ENCODE measurements around the gene DYNC1I1. TPM values are rescaled to one million over a fixed set of nuclear protein-coding genes. Genes with fewer than 3 reads are reported as not detected.

The DYNC1I1 gene
- total RNA-seq, 2 experiments from 2014 or later = not detected

- Mint-ChIP-seq H3K27ac (no peak overlapping the region), H3K4me1 (ENCODE audit: low read depth) (no peaks in the 10 kb centered on the region), H3K4me3 (no peak overlapping the region), H3K36me3 (ENCODE audit: low read depth) (no peaks in the 10 kb centered on the region), H3K27me3 (peaks cover 5% of the 10 kb centered on the region), H3K9me3 (no peaks in the 10 kb centered on the region)
- intact Hi-C loops (cut with micrococcal nuclease) = no loop called here
- ChIA-PET POLR2A (no interaction called here), CTCF (no interaction called here)
- DNase-seq = no peak
- TF ChIP-seq, protein P1, sequence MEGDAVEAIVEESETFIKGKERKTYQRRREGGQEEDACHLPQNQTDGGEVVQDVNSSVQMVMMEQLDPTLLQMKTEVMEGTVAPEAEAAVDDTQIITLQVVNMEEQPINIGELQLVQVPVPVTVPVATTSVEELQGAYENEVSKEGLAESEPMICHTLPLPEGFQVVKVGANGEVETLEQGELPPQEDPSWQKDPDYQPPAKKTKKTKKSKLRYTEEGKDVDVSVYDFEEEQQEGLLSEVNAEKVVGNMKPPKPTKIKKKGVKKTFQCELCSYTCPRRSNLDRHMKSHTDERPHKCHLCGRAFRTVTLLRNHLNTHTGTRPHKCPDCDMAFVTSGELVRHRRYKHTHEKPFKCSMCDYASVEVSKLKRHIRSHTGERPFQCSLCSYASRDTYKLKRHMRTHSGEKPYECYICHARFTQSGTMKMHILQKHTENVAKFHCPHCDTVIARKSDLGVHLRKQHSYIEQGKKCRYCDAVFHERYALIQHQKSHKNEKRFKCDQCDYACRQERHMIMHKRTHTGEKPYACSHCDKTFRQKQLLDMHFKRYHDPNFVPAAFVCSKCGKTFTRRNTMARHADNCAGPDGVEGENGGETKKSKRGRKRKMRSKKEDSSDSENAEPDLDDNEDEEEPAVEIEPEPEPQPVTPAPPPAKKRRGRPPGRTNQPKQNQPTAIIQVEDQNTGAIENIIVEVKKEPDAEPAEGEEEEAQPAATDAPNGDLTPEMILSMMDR (IDR thresholded peaks at IDR 0.05) = no peak
- no peak for ATAC-seq
Measured at GRCh38 chr7:96102096-96102811, 329.9 kb downstream of the DYNC1I1 start.

GRCh38 chr7:96104984-96105383 lies 332.6 kb downstream of the DYNC1I1 start:
- no peak overlapping the region for H3K27ac Mint-ChIP-seq
- no peak overlapping the region for H3K4me3 Mint-ChIP-seq
- no peaks in the 10 kb centered on the region for H3K4me1 Mint-ChIP-seq (ENCODE audit: low read depth)
- ATAC-seq (no peak), DNase-seq (no peak)
- peaks cover 2% of the 10 kb centered on the region for H3K27me3 Mint-ChIP-seq
- H3K9me3 Mint-ChIP-seq = no peaks in the 10 kb centered on the region
- ChIA-PET CTCF (no interaction called here), POLR2A (no interaction called here)
- TF ChIP-seq, protein P1 (IDR thresholded peaks at IDR 0.05) = no peak
- no peaks in the 10 kb centered on the region for H3K36me3 Mint-ChIP-seq (ENCODE audit: low read depth)
- intact Hi-C loops (cut with micrococcal nuclease) = no loop called here

DNA sequence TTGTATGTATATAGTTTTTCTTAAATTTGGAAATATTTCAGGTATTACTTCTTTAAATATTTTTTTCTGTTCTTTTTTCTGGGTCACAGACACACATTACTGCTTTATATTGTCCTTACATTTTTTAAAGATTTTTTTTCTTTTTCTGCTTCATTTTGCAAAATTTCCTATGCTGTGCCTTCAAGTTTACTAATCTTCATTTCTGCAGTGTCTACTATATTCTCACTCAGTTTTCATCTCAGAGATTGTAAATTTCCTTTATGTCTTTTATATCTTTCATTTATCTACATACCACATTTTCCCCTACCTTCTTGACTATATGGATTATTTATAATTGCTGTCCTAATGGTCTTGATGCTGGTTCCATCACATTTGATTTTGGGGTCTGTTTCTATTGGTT lies 339.1 kb downstream of the DYNC1I1 start:
- intact Hi-C loops (cut with micrococcal nuclease) = no loop called here
- DNase-seq (no peak), ATAC-seq (no peak)
- H3K27ac Mint-ChIP-seq = no peak overlapping the region
- H3K4me3 Mint-ChIP-seq = no peak overlapping the region
- TF ChIP-seq, protein P1 (IDR thresholded peaks at IDR 0.05) = no peak
- ChIA-PET CTCF (no interaction called here), POLR2A (no interaction called here)
- no peaks in the 10 kb centered on the region for H3K36me3 Mint-ChIP-seq (ENCODE audit: low read depth)
- H3K4me1 Mint-ChIP-seq (ENCODE audit: low read depth) = no peaks in the 10 kb centered on the region
- H3K27me3 Mint-ChIP-seq = peaks cover 18% of the 10 kb centered on the region
- no peaks in the 10 kb centered on the region for H3K9me3 Mint-ChIP-seq

GRCh38 chr7:96114190-96114589 lies 341.8 kb downstream of the DYNC1I1 start:
- no peaks in the 10 kb centered on the region for H3K36me3 Mint-ChIP-seq (ENCODE audit: low read depth)
- H3K4me1 Mint-ChIP-seq (ENCODE audit: low read depth) = no peaks in the 10 kb centered on the region
- intact Hi-C loops (cut with micrococcal nuclease) = no loop called here
- TF ChIP-seq, protein P1 (IDR thresholded peaks at IDR 0.05) = no peak
- peaks cover 18% of the 10 kb centered on the region for H3K27me3 Mint-ChIP-seq
- H3K4me3 Mint-ChIP-seq = no peak overlapping the region
- no peaks in the 10 kb centered on the region for H3K9me3 Mint-ChIP-seq
- ATAC-seq = no peak
- ChIA-PET CTCF (no interaction called here), POLR2A (no interaction called here)
- DNase-seq = no peak
- H3K27ac Mint-ChIP-seq = no peak overlapping the region

DNA sequence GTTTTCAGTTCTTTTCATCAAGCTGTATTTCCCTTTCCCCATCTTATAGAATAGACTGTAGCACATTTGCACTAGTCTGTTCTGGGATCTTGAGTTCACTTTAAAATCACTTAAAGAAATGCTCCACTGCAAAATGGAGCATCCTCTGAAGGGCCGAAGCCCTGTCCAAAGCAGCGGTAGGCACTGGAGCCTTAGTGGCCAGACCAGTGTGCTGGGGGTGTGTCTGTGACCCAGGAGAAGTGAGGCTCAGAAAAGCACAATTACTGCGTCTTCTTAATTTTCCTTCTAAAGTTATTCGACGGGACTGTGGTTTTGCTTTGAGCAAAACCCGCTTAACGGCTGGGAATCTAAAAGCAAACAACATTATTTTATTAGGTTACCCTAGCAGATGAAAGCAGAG lies 343.8 kb downstream of the DYNC1I1 start:
- intact Hi-C loops (cut with micrococcal nuclease) = no loop called here
- ChIA-PET POLR2A (no interaction called here), CTCF (no interaction called here)
- no peaks in the 10 kb centered on the region for H3K4me1 Mint-ChIP-seq (ENCODE audit: low read depth)
- peaks cover 11% of the 10 kb centered on the region for H3K27me3 Mint-ChIP-seq
- H3K9me3 Mint-ChIP-seq = no peaks in the 10 kb centered on the region
- TF ChIP-seq, protein P1 (IDR thresholded peaks at IDR 0.05) = no peak
- peaks cover 1% of the 10 kb centered on the region for H3K36me3 Mint-ChIP-seq (ENCODE audit: low read depth)
- no peak overlapping the region for H3K27ac Mint-ChIP-seq
- no peak for ATAC-seq
- no peak for DNase-seq
- no peak overlapping the region for H3K4me3 Mint-ChIP-seq
